ENCODE data around the gene KIF17.

GRCh38 chr1:20691872-20692271 is 25.9 kb downstream of the KIF17 start:
- TF ChIP-seq CTCF (IDR thresholded peaks at IDR 0.05) = no peak
- TF ChIP-seq POLR2A (IDR thresholded peaks at IDR 0.05) = no peak
